ENCODE measurements around the gene PLXNA2. TPM values are rescaled to one million over a fixed set of nuclear protein-coding genes. Genes with fewer than 3 reads are reported as not detected.

Gene PLXNA2
- total RNA-seq, 2 donors from 2014 or later, result 7.3 to 8.9 TPM

GRCh38 chr1:208069908-208070307 is 174.3 kb downstream of the PLXNA2 start:
- Histone ChIP-seq H3K36me3 (no peaks in the 10 kb centered on the region), H3K4me1 (replicated peaks) (no peaks in the 10 kb centered on the region), H3K4me3 (no peak overlapping the region), H3K27me3 (replicated peaks; ENCODE audit: insufficient read depth) (no peaks in the 10 kb centered on the region), H3K27ac (no peak overlapping the region), H3K9me3 (no peaks in the 10 kb centered on the region)
- intact Hi-C loops (cut with DNase I), result no loop called here
- TF ChIP-seq POLR2AphosphoS5 (IDR thresholded peaks at IDR 0.05), result no peak
- TF ChIP-seq CTCF (IDR thresholded peaks at IDR 0.05), result no peak
- no peak for TF ChIP-seq POLR2A (IDR thresholded peaks at IDR 0.05)
- no peak for DNase-seq (ENCODE audit: low spot score)
- WGBS, result 82% methylated on average over 4 of the region's 4 CpGs

GRCh38 chr1:208069317-208069716 is 174.9 kb downstream of the PLXNA2 start:
- no peaks in the 10 kb centered on the region for H3K4me1 ChIP-seq (replicated peaks)
- H3K27ac ChIP-seq, result no peak overlapping the region
- no peak for TF ChIP-seq CTCF (IDR thresholded peaks at IDR 0.05)
- 73% methylated on average over 8 of the region's 8 CpGs for WGBS
- no peaks in the 10 kb centered on the region for H3K36me3 ChIP-seq
- no peak overlapping the region for H3K4me3 ChIP-seq
- no peaks in the 10 kb centered on the region for H3K9me3 ChIP-seq
- no peak for DNase-seq (ENCODE audit: low spot score)
- H3K27me3 ChIP-seq (replicated peaks; ENCODE audit: insufficient read depth), result no peaks in the 10 kb centered on the region
- intact Hi-C loops (cut with DNase I), result no loop called here

GRCh38 chr1:208068908-208069307 is 175.3 kb downstream of the PLXNA2 start:
- WGBS, result 76% methylated on average over 3 of the region's 3 CpGs

GRCh38 chr1:208068407-208068806 is 175.8 kb downstream of the PLXNA2 start:
- H3K4me3 ChIP-seq, result no peak overlapping the region
- WGBS, result 88% methylated on average over 7 of the region's 7 CpGs
- H3K27me3 ChIP-seq (replicated peaks; ENCODE audit: insufficient read depth), result no peaks in the 10 kb centered on the region
- H3K36me3 ChIP-seq, result no peaks in the 10 kb centered on the region
- TF ChIP-seq POLR2A (IDR thresholded peaks at IDR 0.05), result no peak
- no peak for TF ChIP-seq POLR2AphosphoS5 (IDR thresholded peaks at IDR 0.05)
- no peak for TF ChIP-seq CTCF (IDR thresholded peaks at IDR 0.05)
- H3K9me3 ChIP-seq, result no peaks in the 10 kb centered on the region
- H3K27ac ChIP-seq, result no peak overlapping the region
- H3K4me1 ChIP-seq (replicated peaks), result no peaks in the 10 kb centered on the region
- intact Hi-C loops (cut with DNase I), result no loop called here
- DNase-seq (ENCODE audit: low spot score), result no peak

More at GRCh38 chr1:208068908-208069307, 175.3 kb downstream of the PLXNA2 start:
- Histone ChIP-seq H3K27ac (no peak overlapping the region), H3K9me3 (no peaks in the 10 kb centered on the region), H3K27me3 (replicated peaks; ENCODE audit: insufficient read depth) (no peaks in the 10 kb centered on the region), H3K36me3 (no peaks in the 10 kb centered on the region), H3K4me1 (replicated peaks) (no peaks in the 10 kb centered on the region), H3K4me3 (no peak overlapping the region)
- intact Hi-C loops (cut with DNase I), result no loop called here
- no peak for TF ChIP-seq POLR2AphosphoS5 (IDR thresholded peaks at IDR 0.05)
- no peak for TF ChIP-seq CTCF (IDR thresholded peaks at IDR 0.05)
- TF ChIP-seq POLR2A (IDR thresholded peaks at IDR 0.05), result no peak
- DNase-seq (ENCODE audit: low spot score), result no peak

GRCh38 chr1:208066583-208066982 is 177.6 kb downstream of the PLXNA2 start:
- H3K4me3 ChIP-seq, result no peak overlapping the region
- intact Hi-C loops (cut with DNase I), result no loop called here
- no peaks in the 10 kb centered on the region for H3K4me1 ChIP-seq (replicated peaks)
- H3K27me3 ChIP-seq (replicated peaks; ENCODE audit: insufficient read depth), result no peaks in the 10 kb centered on the region
- TF ChIP-seq POLR2AphosphoS5 (IDR thresholded peaks at IDR 0.05) (no peak), POLR2A (IDR thresholded peaks at IDR 0.05) (no peak), CTCF (IDR thresholded peaks at IDR 0.05) (no peak)
- H3K9me3 ChIP-seq, result no peaks in the 10 kb centered on the region
- H3K27ac ChIP-seq, result no peak overlapping the region
- H3K36me3 ChIP-seq, result no peaks in the 10 kb centered on the region
- WGBS, result 75% methylated on average over 1 of the region's 1 CpG
- DNase-seq (ENCODE audit: low spot score), result no peak
